Posterior vena cava (tissue), 2 donors: ENCODE results near the gene FKBP14. TPM values are rescaled to one million over a fixed set of nuclear protein-coding genes. Genes with fewer than 3 reads are reported as not detected.
"Not testable (repeated sequence)": the region's sequence is repeated elsewhere in the genome, so short reads cannot be mapped to it uniquely, and the experiment has no call there.

Experiments
- DNase-seq: peaks from one replicate; pipeline ENCODE4 v3.0.0-alpha.2; 2020; ENCODE audit warnings: low spot score
- intact Hi-C, 2 donors: fragments of 100-400 bp; cut with DNase I; formaldehyde crosslinking; loops; one replicate each; pipeline versions ENCODE4 v1.14.1 to v1.14.2; 2022 to 2023
- long read RNA-seq, 2 donors: library from polyadenylated mRNA; unstranded; transcript quantifications; one replicate each; pipeline ENCODE4 v2.0.0, GENCODE V29; 2020 to 2021
- total RNA-seq, 2 donors: library from RNA; stranded (reverse); fragmentation: NEBNext Ultra II Directional; extraction: Animal tissue kit (Norgen Biotek cat#: 25700); gene quantifications; one replicate each; pipeline ENCODE4 v1.2.1, GENCODE V29; 2021
- donor health status: DM: yes; HTN: yes; CAD: no.
- donor health status: DM: yes; HTN: yes; CAD: no.

FKBP14 gene
- 10 to 100 TPM; 25.4 to 27.9 TPM for total RNA-seq
- long read RNA-seq, donor 1, full-length matches to known transcripts, result 5 of 6 reads
- long read RNA-seq, donor 1, partial matches to known transcripts, result 0 of 6 reads
- long read RNA-seq, donor 1, other reads (novel, unspliced or antisense), result 1 of 6 reads
- long read RNA-seq, donor 2, full-length matches to known transcripts, result 52 of 53 reads
- long read RNA-seq, donor 2, partial matches to known transcripts, result 0 of 53 reads
- long read RNA-seq, donor 2, other reads (novel, unspliced or antisense), result 1 of 53 reads

GRCh38 chr7:30026229-30027064 lies at the start of gene FKBP14:
Gene FKBP14 (minus strand): TSS chr7:30026702. CDS start chr7:30026508, 194 bp downstream.
- DNase-seq, result peak; percentile 99
- intact Hi-C loops, result no loop called here

- intact Hi-C loops, result no loop called here
- DNase-seq, result no peak
These were observed 48.0 kb upstream of the FKBP14 start for GRCh38 chr7:30074422-30075030.

- intact Hi-C loops, result no loop called here
- DNase-seq, result no peak
These were observed 46.2 kb upstream of the FKBP14 start for GRCh38 chr7:30072735-30073134.

- DNase-seq, result no peak
- intact Hi-C loops, result no loop called here
These were observed 43.5 kb upstream of the FKBP14 start for GRCh38 chr7:30070052-30070451.

GRCh38 chr7:30069096-30069867 lies 42.8 kb upstream of the FKBP14 start:
- intact Hi-C loops, result no loop called here
- no peak for DNase-seq

GRCh38 chr7:30068117-30068516 lies 41.6 kb upstream of the FKBP14 start:
- intact Hi-C loops, result no loop called here

GRCh38 chr7:30066687-30067086 lies 40.2 kb upstream of the FKBP14 start:
- intact Hi-C loops, result no loop called here
- DNase-seq, result no peak

More at GRCh38 chr7:30068117-30068516, 41.6 kb upstream of the FKBP14 start:
- DNase-seq, result no peak

GRCh38 chr7:30065746-30066145 lies 39.2 kb upstream of the FKBP14 start:
- DNase-seq, result no peak
- intact Hi-C loops, result no loop called here

- intact Hi-C loops, result no loop called here
- no peak for DNase-seq
These were observed 36.1 kb upstream of the FKBP14 start for GRCh38 chr7:30062587-30062986.

- intact Hi-C loops, DNase-seq: not testable (repeated sequence)
These were observed 35.3 kb upstream of the FKBP14 start for GRCh38 chr7:30061786-30062185.

GRCh38 chr7:30057741-30058140 lies 31.2 kb upstream of the FKBP14 start:
- DNase-seq, result no peak
- intact Hi-C loops, result loop anchor here in 1 of 2 donors (10.0 kb wide), 1 partner anchor 113 kb away; no protein-coding TSS in a partner anchor

GRCh38 chr7:30053068-30053467 lies 26.6 kb upstream of the FKBP14 start:
- intact Hi-C loops, result loop anchor here in 1 of 2 donors (10.0 kb wide), 1 partner anchor 108 kb away; no protein-coding TSS in a partner anchor
- DNase-seq, result no peak

GRCh38 chr7:30049173-30049572 lies 22.7 kb upstream of the FKBP14 start:
- DNase-seq, result no peak

GRCh38 chr7:30048582-30048981 lies 22.1 kb upstream of the FKBP14 start:
- intact Hi-C loops, result no loop called here

More at GRCh38 chr7:30049173-30049572, 22.7 kb upstream of the FKBP14 start:
- intact Hi-C loops, result no loop called here

GRCh38 chr7:30047124-30047523 lies 20.6 kb upstream of the FKBP14 start:
- DNase-seq, result no peak
- intact Hi-C loops, result no loop called here

More at GRCh38 chr7:30048582-30048981, 22.1 kb upstream of the FKBP14 start:
- no peak for DNase-seq

GRCh38 chr7:30046127-30046770 lies 19.7 kb upstream of the FKBP14 start:
- no peak for DNase-seq
- intact Hi-C loops, result no loop called here

GRCh38 chr7:30041526-30042269 lies 15.2 kb upstream of the FKBP14 start:
- intact Hi-C loops, result no loop called here
- no peak for DNase-seq

GRCh38 chr7:30040938-30041337 lies 14.4 kb upstream of the FKBP14 start:
- intact Hi-C loops, result no loop called here

More at GRCh38 chr7:30040938-30041337, 14.4 kb upstream of the FKBP14 start:
- DNase-seq, result no peak
